T-helper 9 cell (primary cell): ENCODE measurements around the gene FER1L5.

ENCODE experiments used
- DNase-seq: peaks from one replicate; pipeline ENCODE4 v3.0.0-alpha.2; 2020
- total RNA-seq, 2 donors: gene quantifications; one replicate each; lab custom pipeline; 2026; lab: John Stamatoyannopoulos, UW

FER1L5 gene
- total RNA-seq = 0 reads per million in 2 donors

- DNase-seq = no peak
Observed at GRCh38 chr2:96642564-96643360, at the start of gene FER1L5. FER1L5 (plus strand) TSS chr2:96642764; CDS start chr2:96642837, 73 bp downstream.

- DNase-seq = no peak
Observed at GRCh38 chr2:96594282-96594681, 48.3 kb upstream of the FER1L5 start.

- no peak for DNase-seq
Observed at GRCh38 chr2:96594691-96595152, 47.8 kb upstream of the FER1L5 start.

- DNase-seq = no peak
Observed at GRCh38 chr2:96596596-96596995, 46.0 kb upstream of the FER1L5 start.

GRCh38 chr2:96599941-96600340, 42.6 kb upstream of the FER1L5 start:
- no peak for DNase-seq

GRCh38 chr2:96601382-96602292, 40.9 kb upstream of the FER1L5 start:
- DNase-seq = no peak

GRCh38 chr2:96602330-96602823, 40.2 kb upstream of the FER1L5 start:
- DNase-seq = no peak

GRCh38 chr2:96604104-96604503, 38.5 kb upstream of the FER1L5 start:
- no peak for DNase-seq

- DNase-seq = no peak
Observed at GRCh38 chr2:96608469-96609455, 33.8 kb upstream of the FER1L5 start.

GRCh38 chr2:96616128-96616527, 26.4 kb upstream of the FER1L5 start:
- DNase-seq = no peak

GRCh38 chr2:96616535-96616934, 26.0 kb upstream of the FER1L5 start:
- no peak for DNase-seq

GRCh38 chr2:96617012-96617411, 25.6 kb upstream of the FER1L5 start:
- DNase-seq = no peak

GRCh38 chr2:96618596-96619283, 23.8 kb upstream of the FER1L5 start:
- no peak for DNase-seq

GRCh38 chr2:96622544-96622943, 20.0 kb upstream of the FER1L5 start:
- DNase-seq = no peak

GRCh38 chr2:96623116-96623515, 19.4 kb upstream of the FER1L5 start:
- DNase-seq = no peak

- no peak for DNase-seq
Observed at GRCh38 chr2:96625571-96626552, 16.7 kb upstream of the FER1L5 start.

- no peak for DNase-seq
Observed at GRCh38 chr2:96626553-96626942, 16.0 kb upstream of the FER1L5 start.

GRCh38 chr2:96631804-96632435, 10.6 kb upstream of the FER1L5 start:
- no peak for DNase-seq

GRCh38 chr2:96633641-96634040, 8.9 kb upstream of the FER1L5 start:
- DNase-seq = no peak
